Measurements from ENCODE around the gene ATP6V1G3. TPM values are rescaled to one million over a fixed set of nuclear protein-coding genes. Genes with fewer than 3 reads are reported as not detected.

The ATP6V1G3 gene
- total and polyA plus RNA-seq, 9 of the 15 experiments (the other 6 are each of a cell fraction or from before 2014, with no cell fraction given): 0.32 TPM; not detected in 8

- TF ChIP-seq ZNF583 (CRISPR knock-in tag; IDR thresholded peaks at IDR 0.05): no peak
These were observed 23.7 kb upstream of the ATP6V1G3 start (continued) for GRCh38 chr1:198564157-198564556.

DNA sequence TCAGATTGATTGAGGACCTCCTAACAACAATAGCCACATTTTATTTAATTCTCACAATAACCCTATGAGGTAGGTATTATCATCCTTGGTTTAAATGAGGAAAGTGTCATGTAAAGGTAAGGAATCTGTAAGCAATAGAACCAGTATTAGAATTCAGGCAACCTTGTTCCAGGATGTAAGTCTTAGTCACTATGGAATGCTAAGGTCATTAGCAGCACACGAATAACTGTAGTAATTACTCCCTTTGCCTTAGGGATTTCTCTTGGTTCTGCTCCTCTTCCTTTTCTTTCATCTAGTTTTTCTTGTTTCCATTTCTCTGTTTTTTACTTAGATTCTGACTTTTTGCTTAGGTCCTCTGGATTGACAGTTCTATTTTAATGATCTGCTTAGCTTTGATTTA is 23.1 kb upstream of the ATP6V1G3 start:
- H3K9ac ChIP-seq (ENCODE audit: insufficient read depth in 1 of 2, low read depth in 2 of 2, low read length in 2 of 2): no peak overlapping the region
- H3K4me3 ChIP-seq: no peak overlapping the region
- POLR2A ChIA-PET: no interaction called here
- no peaks in the 10 kb centered on the region for H3K79me2 ChIP-seq (ENCODE audit: control insufficient read depth, insufficient read depth, low read length)
- 6% methylated on average over 1 of the region's 1 CpG for WGBS (ENCODE audit: insufficient coverage, low coverage, missing lambda C conversion rate)
- ATAC-seq (no peak), FAIRE-seq (no peak), DNase-seq (ENCODE audit: extremely low read depth in 1 of 4, low spot score in 3 of 4) (no peak)
- no peak overlapping the region for H3K4me2 ChIP-seq (ENCODE audit: insufficient read depth, low read length)
- in situ Hi-C loops (cut with MboI): no loop called here
- no peak overlapping the region for H2AFZ ChIP-seq (ENCODE audit: low read depth, low read length)
- no TSS peak for BruUV-seq (replicated peaks)
- intact Hi-C loops (cut with micrococcal nuclease): no loop called here
- H3K27ac ChIP-seq (ENCODE audit: extremely low read depth, low read depth, low read length): no peak overlapping the region
- peaks cover 0 to 7% of the 10 kb centered on the region in 2 experiments; a peak in 1 of 5 replicates for H3K4me1 ChIP-seq (replicated peaks in 1 of 2; ENCODE audit: control insufficient read depth in 2 of 2, insufficient read depth in 2 of 2, low read length in 2 of 2)
- CTCF ChIA-PET (ENCODE audit: low intra/inter-chr PET ratio): no interaction called here
- H3K36me3 ChIP-seq (ENCODE audit: control insufficient read depth, insufficient read depth, low read length): no peaks in the 10 kb centered on the region
- H3K9me3 ChIP-seq (replicated peaks; ENCODE audit: control insufficient read depth, insufficient read depth, low read depth, low read length): no peaks in the 10 kb centered on the region
- no peaks in the 10 kb centered on the region for H3K9me1 ChIP-seq (ENCODE audit: control insufficient read depth, insufficient read depth, low read length)
- no peaks in the 10 kb centered on the region for H3K27me3 ChIP-seq (ENCODE audit: control insufficient read depth in 2 of 2, insufficient read depth in 2 of 2, low read length in 2 of 2)
- H4K20me1 ChIP-seq (replicated peaks; ENCODE audit: control insufficient read depth, insufficient read depth, low read length): no peaks in the 10 kb centered on the region
- TF ChIP-seq, protein P1, sequence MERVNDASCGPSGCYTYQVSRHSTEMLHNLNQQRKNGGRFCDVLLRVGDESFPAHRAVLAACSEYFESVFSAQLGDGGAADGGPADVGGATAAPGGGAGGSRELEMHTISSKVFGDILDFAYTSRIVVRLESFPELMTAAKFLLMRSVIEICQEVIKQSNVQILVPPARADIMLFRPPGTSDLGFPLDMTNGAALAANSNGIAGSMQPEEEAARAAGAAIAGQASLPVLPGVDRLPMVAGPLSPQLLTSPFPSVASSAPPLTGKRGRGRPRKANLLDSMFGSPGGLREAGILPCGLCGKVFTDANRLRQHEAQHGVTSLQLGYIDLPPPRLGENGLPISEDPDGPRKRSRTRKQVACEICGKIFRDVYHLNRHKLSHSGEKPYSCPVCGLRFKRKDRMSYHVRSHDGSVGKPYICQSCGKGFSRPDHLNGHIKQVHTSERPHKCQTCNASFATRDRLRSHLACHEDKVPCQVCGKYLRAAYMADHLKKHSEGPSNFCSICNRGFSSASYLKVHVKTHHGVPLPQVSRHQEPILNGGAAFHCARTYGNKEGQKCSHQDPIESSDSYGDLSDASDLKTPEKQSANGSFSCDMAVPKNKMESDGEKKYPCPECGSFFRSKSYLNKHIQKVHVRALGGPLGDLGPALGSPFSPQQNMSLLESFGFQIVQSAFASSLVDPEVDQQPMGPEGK (CRISPR knock-in tag; IDR thresholded peaks at IDR 0.05; ENCODE audit: borderline replicate concordance): no peak
- TF ChIP-seq, protein P2, sequence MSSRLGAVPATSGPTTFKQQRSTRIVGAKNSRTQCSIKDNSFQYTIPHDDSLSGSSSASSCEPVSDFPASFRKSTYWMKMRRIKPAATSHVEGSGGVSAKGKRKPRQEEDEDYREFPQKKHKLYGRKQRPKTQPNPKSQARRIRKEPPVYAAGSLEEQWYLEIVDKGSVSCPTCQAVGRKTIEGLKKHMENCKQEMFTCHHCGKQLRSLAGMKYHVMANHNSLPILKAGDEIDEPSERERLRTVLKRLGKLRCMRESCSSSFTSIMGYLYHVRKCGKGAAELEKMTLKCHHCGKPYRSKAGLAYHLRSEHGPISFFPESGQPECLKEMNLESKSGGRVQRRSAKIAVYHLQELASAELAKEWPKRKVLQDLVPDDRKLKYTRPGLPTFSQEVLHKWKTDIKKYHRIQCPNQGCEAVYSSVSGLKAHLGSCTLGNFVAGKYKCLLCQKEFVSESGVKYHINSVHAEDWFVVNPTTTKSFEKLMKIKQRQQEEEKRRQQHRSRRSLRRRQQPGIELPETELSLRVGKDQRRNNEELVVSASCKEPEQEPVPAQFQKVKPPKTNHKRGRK (tag; IDR thresholded peaks at IDR 0.05): no peak
- TF ChIP-seq, protein P3, sequence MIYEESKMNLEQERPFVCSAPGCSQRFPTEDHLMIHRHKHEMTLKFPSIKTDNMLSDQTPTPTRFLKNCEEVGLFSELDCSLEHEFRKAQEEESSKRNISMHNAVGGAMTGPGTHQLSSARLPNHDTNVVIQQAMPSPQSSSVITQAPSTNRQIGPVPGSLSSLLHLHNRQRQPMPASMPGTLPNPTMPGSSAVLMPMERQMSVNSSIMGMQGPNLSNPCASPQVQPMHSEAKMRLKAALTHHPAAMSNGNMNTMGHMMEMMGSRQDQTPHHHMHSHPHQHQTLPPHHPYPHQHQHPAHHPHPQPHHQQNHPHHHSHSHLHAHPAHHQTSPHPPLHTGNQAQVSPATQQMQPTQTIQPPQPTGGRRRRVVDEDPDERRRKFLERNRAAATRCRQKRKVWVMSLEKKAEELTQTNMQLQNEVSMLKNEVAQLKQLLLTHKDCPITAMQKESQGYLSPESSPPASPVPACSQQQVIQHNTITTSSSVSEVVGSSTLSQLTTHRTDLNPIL (CRISPR knock-in tag; IDR thresholded peaks at IDR 0.05): no peak
- TF ChIP-seq POU5F1 (IDR thresholded peaks at IDR 0.05; ENCODE audit: borderline replicate concordance, low read depth, low read length, partially characterized antibody) (no peak), GTF2A2 (tag; IDR thresholded peaks at IDR 0.05) (no peak), SMC3 (conservative IDR thresholded peaks at IDR 0.05; ENCODE audit: insufficient read depth, low read depth, low read length) (no peak), THRAP3 (IDR thresholded peaks at IDR 0.05; ENCODE audit: borderline replicate concordance) (no peak), NFYB (IDR thresholded peaks at IDR 0.05; ENCODE audit: extremely low read depth, insufficient read length) (no peak), RUNX1 (IDR thresholded peaks at IDR 0.05; ENCODE audit: low read depth) (no peak), KAT2B (IDR thresholded peaks at IDR 0.05; ENCODE audit: low read depth, low read length) (no peak), ARNT (IDR thresholded peaks at IDR 0.05) (no peak), ARID2 (IDR thresholded peaks at IDR 0.05) (no peak), ZNF444 (CRISPR knock-in tag; IDR thresholded peaks at IDR 0.05) (no peak), POLR2AphosphoS2 (IDR thresholded peaks at IDR 0.05; ENCODE audit: low read length) (no peak), CBX8 (IDR thresholded peaks at IDR 0.05; ENCODE audit: borderline replicate concordance, extremely low read depth, low read depth, low read length, poor library complexity, severe bottlenecking) (no peak), MTA2 (IDR thresholded peaks at IDR 0.05; ENCODE audit: low read depth) (no peak)

All from K562 (cell line).